ENCODE results near the gene TACSTD2.
"Not testable (repeated sequence)": the region's sequence is repeated elsewhere in the genome, so short reads cannot be mapped to it uniquely, and the experiment has no call there.

TACSTD2 gene

DNA sequence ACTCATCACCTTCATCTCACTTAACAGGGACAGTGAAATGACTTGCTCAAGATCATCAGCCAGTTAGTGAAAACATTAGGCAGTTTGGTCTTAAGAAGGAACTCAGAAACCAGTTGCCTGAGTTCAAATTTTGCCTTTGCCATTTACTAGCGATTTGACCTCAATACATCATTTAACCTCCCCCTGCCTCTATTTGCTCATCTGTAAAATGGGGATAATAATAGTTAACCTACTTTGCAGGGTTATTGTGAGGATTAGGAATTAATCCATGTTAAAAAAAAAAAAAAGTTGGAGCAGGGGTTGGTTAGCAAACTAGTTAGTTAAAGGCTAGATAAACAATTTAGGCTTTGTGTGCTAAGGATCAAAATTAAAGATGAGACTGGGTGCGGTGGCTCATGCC is 10.6 kb upstream of the TACSTD2 start:
- no peak for DNase-seq (ENCODE audit: low read depth)

DNA sequence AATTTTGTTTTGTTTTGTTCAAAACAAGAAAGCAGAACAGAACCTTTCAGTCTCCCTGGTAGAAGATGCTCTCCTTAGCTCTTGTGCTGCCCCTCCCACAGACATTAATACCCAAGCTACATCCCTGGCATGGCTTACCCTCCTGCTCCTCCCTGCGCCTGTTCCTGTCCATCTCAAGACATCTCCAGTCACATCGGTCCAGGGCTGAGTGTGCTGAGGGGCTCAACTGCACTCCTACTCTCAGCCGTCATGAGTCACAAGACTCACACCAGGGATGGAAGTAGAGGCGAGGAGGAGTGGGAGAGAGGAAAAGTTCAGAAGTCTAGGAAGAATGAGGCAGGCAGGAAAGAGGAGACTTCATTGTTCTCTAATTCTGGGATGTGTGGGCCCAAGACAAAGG is 9.2 kb upstream of the TACSTD2 start:
- no peak for DNase-seq (ENCODE audit: low read depth)

DNA sequence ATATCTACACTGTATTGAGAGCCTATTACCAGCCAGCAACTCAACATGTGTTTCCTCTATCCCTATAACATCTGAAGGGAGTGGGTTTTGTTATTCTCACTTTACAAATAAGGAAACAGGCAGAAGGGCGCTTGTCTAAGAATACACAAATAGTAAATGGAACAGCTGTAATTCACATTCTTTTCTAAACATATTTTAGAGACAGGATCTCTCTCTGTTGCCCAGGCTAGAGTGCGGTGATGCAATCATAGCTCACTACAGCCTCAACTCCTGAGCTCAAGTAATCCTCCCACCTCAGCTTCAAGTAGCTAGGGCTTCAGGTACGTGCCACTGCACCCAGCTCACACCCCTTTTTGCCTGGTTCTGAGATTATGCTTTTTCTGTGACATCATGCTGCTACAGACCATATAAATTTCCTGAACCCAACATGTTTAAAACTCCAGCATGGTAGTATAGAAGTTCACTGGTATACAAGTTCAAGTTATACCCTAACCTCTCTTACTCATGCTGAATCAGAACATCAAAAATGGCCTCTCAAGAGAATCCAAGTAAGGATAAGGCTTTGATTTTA is 8.6 kb upstream of the TACSTD2 start:
- DNase-seq (ENCODE audit: low read depth) = no peak

DNA sequence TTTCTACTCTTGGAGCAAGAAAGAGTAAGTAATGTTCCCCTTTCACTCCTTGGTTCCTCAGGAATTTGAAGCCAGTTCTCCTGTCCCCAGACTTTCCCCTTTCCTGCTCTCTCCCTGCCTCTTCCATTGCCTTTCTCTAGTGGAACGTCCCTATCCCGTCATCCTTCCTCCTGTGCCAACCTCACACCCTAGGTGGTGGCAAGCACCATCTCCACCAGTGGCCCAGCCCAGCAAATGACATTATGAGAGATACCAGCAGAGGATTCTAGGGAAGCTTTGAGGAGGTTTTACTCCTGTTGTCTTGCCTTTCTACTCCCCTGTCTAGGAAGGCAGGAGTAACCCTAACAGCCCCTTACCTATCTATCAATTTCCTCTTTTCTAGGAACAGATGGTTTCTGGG is 8.1 kb upstream of the TACSTD2 start:
- no peak for DNase-seq (ENCODE audit: low read depth)

DNA sequence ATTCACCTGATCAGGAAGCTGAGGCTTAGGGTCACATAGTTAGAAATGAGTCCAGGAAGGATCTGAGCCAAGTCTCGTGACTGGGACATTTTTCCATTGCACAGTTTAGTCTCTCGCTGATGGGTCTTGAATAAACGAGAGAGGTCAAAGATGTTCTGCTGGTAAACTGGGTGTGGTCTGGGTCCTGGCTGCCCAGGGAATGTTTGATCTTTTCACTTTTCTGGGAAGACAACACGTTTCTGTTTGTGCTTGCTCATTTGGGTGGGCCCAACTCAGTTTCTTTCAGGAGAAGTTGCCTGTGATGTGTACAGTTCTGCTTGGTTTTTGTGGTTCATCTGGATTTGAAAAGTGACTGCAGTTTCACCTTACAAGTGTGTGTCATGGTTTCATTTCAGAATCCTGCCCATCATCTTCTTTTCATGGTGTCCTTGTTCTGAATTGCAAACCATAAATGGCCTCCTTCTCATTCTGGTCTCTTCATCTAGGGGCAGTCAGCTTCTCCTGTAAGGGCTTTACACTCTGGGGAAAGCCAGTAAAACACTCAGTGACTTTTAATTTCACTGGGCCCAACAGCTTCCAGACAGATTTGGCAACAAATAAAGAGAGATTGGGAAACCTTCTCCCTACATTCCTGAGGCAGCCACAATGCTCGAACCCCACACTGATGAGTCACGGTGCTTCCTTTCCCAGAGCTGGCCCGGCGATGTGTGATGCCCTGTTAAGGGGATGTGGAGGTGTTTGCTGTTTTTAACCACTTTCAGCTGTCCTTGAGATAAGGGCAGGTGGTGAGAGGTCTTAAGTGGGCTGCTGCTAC is 7.2 kb upstream of the TACSTD2 start:
- DNase-seq (ENCODE audit: low read depth) = no peak

DNA sequence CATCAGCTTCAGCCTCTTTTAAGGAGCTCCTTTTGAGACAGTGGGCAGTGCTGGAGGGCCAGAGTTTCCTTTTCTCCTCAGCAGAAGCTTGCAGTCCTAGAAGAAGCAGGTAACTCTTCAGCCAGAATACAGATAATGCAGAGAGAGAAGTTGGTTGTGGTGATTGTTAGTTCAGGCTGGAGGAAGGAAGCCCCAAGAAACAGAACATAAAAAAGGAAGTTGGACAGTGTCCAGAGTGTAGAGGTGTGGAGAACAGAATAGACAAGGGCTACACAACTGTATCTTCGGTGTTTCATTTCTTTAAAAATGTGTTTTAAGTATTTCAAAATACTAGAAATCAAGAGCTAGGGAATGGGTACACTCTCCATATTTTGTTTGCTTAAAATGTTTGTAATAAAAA is 6.4 kb upstream of the TACSTD2 start:
- DNase-seq (ENCODE audit: low read depth) = no peak

DNA sequence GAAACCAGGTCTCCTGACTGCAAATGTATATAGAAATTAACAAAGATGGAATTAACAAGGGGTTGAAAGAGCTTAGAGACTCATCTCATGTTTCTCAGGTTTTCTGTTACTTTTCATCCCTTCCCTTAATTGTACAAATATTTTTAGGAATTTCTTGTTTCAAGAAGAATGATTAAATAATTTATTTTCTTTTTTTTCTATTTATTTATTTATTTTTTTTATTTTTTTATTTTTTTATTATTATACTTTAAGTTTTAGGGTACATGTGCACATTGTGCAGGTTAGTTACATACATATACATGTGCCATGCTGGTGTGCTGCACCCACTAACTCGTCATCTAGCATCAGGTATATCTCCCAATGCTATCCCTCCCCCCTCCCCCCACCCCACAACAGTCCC is 5.1 kb upstream of the TACSTD2 start:
- DNase-seq (ENCODE audit: low read depth) = not testable (repeated sequence)

DNA sequence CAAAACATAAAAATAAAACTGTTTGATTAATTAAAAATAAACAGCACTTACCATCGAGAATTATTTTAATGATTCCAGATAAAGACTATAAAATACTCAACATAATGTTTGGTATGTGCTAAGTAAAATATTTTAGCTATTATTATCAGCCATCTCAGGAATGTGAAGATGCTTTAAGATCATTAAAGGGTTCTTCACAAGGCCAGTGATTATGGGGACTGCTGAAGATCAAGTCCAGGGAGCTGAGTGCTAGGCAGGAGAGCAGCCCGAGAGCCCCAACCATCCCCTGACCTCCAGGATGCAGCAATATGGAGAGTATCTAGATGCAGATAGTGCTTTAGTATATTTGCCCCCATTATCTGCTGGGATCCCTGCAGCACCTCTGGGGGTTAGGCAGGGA is 4.6 kb upstream of the TACSTD2 start:
- no peak for DNase-seq (ENCODE audit: low read depth)

DNA sequence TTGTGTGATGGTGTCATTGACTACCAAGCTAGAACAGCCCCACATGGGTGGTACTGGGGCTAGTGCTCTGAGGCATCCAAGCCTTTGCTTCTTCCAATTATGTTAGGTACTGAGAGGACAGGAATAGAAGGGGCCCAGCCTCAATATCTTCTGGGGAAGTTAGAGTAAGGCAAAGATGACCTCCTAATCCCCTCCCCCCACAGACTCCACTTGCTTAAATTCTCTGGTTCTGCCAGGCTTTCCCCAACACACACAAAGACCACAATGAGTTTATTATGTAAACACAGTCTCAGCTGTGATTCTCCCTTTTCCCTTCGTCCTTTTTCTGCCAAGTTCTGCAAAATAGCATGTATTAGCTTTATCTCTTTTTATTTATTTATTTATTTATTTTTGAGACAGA is 3.1 kb upstream of the TACSTD2 start:
- no peak for DNase-seq (ENCODE audit: low read depth)

DNA sequence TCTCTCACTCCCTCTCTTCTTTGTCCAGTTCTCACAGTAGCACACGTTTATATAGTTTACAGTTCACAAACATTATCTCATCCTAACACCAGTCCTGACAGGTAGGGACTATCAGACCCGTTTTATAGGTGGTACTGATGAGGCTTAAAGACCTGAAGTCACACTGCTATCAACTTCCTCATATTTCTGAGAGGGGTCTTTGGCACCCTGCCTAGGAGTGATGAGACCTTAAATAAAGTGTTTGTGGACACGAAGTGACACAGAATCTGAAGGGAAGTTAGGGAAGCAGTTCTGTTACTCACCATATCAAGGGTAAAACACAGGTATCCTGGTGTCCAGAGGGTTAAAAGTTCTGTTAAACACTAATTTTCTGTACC is 590 bp upstream of the TACSTD2 start:
- no peak for DNase-seq (ENCODE audit: low read depth)

DNA sequence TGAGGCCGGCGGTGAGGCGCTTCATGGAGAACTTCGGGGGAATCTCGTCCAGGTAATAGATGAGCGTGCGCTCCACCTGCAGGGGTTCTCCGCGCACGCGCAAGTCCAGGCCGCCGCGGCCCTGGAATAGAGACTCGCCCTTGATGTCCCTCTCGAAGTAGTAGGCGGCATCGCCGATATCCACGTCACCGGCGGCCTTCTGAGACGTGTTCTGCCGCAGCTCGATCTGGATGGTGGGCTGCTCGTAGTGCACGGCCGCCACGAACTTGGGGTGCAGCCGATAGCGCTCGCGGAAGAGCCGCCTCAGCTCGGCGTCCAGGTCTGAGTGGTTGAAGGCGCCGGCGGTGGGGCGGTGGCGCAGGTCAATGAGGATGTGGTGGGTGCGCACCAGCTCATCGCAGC is 726 bp downstream of the TACSTD2 start:
- DNase-seq (ENCODE audit: low read depth) = no peak

DNA sequence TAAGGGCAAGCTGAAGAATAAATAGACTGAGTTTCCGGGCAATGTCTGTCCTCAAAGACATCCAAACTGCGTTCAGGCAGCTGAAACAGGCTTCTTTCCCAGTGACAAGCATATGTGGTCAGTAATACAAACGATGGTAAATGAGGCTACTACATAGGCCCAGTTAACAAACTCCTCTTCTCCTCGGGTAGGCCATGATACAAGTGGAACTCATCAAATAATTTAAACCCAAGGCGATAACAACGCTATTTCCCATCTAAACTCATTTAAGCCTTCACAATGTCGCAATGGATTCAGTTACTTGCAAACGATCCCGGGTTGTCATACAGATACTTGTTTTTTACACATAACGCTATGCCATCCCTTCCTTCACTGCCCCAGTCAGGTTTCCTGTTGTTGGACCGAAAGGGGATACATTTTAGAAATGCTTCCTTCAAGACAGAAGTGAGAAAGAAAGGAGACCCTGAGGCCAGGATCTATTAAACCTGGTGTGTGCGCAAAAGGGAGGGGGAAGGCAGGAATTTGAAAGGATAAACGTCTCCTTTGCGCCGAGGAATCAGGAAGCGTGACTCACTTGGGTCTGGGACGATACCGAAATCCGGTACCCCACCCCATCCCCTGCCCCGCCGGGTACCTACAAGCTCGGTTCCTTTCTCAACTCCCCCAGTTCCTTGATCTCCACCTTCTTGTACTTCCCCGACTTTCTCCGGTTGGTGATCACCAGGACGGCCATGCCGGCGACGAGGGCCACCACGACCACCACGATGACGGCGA is 1.3 kb downstream of the TACSTD2 start:
- DNase-seq (ENCODE audit: low read depth) = no peak

DNA sequence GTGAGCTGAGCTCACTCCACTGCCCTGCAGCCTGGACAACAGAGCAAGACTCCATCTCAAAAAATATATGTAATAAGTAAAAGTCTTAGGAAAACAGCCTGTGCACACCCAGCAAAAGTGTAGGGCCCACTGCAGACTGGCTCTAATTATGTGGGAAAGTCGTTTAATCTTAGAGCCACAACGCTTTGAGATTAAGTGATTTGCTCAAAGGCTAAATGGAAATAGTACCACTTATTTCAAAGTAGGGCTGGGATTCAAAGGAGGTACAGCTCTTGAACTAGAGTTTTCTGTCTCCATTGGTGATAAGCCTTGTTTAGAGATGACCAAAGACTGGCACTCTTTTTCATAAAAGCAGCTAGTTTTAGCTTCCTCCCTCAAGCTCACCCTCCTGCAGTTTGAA is 2.2 kb downstream of the TACSTD2 start:
- no peak for DNase-seq (ENCODE audit: low read depth)

DNA sequence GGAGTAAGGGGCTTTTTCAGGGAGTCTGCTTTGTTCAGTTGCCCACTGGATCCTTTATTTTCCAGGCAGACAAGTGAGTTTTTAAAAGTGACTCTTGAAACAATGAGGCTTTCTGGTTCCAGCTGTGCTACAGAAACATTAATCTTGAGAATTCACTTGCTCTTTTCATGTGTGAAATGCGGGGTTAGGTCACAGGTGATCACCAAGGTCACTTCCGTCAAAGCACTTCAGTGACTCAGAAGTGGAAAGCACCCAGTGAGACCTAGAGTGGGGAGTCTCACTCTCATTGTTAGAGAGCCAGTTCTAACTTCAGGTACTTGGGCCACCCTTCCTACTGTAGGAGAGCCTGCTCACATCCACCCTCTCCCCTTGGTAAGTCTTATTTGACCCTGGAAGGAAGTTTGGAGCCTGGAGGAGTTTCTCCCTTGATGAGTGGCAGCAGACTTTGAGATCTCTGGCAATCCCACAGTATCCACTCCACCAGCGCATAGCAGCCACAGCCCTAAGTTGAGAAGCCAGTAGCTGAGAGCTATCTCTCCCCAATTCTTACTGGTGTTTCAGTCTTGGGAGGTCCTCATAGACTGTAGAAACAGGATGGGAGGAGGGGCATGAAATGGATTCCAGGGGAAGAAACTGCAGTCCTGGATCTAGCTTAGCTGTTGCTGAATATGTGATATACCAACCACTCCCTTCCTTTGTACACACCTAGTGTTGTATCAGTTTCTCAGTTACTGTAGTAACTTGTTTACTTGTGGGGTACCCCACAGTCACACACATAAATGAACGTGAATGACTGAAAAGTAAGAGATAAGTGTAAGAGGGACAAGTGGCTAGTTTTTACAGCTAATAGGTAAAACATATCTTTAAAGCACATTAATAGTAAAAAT is 3.1 kb downstream of the TACSTD2 start:
- peak; percentile 22 for DNase-seq (ENCODE audit: low read depth)

DNA sequence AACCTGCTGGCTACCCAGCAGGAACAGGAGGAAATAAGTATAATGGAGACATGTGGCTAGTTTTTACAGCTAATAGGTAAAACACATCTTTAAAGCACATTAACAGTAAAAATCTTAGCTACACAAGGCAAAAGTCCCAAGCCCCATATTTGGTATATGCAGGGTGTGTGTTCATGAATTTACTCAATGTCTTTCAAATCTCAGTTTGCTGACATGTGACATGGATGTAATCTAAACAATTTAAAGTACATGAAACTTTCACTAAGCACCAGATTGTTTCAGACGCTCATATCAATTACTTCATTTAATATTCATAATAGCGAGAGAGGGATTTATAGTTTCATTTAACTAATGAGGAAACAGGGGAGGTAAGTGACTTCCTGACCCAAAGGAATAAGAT is 3.9 kb downstream of the TACSTD2 start:
- no peak for DNase-seq (ENCODE audit: low read depth)

DNA sequence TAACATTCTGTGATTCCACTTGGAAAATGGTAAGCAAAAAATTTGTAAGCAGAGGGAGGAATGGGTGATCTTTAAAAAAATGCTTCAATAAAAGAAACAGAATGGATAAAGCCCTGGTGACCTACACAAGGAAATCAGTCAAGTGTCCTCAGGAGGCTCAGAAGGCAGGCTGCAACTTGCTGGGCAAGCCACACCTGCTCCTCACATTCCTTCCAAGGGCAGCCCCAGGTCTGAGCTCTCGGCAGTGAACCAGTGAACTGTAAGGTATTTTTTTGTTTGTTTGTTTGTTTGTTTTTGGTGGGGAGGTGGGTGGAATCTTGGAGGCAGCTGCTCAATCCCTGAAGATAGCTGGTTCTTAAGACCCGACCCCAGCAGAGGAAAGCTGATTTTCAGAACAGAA is 4.4 kb downstream of the TACSTD2 start:
- no peak for DNase-seq (ENCODE audit: low read depth)

DNA sequence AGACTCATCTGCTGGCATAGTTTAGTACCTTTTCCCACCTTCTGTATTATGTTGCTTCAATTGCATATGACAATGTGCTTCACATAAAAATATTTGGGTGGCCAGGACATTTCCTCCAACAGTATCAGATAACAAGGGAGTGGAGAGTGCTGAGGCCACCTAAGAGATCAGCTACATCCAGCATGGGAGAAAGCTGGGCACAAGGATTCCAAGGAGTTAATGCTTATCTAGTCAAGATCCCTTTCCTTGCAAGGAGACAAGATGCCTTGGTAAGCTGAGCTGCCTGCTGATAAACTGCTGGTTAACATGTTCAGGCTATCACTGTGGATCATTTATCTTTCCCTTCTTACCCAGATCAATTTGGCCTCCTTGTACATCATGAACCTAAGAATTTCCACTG is 5.4 kb downstream of the TACSTD2 start:
- DNase-seq (ENCODE audit: low read depth) = no peak

DNA sequence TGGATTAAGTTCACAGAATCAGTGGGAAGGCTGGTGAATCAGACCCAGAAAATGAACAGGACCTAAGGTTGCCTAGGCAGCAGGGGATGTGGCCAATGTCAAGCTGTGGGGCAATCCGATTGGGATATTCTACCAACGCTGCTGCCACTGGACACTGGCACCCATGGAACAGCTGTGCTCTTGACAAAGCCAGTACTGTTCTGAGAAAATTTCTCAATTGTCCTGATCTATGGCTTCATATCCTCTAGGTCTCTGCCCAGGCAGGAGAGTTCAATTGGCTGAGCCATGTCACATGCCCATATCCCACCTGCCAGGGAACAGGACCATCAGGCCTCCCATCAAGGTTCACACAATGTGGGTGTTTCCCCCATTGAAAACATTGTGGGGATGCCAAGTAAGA is 6.2 kb downstream of the TACSTD2 start:
- DNase-seq (ENCODE audit: low read depth) = no peak

DNA sequence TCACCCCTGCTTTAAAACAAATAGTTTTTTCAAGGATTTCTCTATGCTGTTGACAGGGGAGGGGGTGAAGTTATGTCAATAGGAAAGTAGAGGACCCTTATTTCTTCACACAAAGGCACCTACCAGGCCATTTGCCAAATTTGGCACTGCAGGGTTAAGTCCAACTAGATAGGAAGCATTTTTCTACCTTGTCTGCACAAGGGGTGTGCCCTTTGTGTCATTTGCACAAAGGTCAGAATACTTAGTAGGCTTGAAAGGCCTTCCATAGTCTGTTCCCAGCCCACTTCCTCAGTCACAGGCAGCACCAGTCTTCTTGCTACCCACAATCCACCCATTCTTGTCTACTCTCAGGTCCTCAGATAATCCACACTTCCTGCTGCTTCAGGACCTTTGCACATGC is 7.0 kb downstream of the TACSTD2 start:
- no peak for DNase-seq (ENCODE audit: low read depth)

DNA sequence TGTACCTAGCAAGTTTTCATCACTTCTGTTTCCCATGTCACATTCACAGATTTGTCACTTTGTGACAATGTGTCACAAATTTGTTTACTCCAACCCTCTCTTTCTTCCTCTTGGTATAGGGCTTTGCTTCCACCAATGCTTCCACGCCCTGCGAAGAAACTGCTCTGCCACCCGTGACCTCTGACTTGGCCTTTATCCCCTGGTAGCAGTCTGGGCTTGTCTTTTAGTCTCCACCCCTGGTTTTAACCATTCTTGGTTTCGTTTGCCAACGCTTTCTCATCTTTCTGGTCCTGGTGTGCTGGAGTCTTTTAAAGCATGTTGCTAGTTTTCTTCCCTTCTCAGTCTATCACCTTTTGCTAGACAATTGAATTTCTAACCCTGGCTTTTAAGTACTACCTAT is 8.1 kb downstream of the TACSTD2 start:
- DNase-seq (ENCODE audit: low read depth) = no peak

DNA sequence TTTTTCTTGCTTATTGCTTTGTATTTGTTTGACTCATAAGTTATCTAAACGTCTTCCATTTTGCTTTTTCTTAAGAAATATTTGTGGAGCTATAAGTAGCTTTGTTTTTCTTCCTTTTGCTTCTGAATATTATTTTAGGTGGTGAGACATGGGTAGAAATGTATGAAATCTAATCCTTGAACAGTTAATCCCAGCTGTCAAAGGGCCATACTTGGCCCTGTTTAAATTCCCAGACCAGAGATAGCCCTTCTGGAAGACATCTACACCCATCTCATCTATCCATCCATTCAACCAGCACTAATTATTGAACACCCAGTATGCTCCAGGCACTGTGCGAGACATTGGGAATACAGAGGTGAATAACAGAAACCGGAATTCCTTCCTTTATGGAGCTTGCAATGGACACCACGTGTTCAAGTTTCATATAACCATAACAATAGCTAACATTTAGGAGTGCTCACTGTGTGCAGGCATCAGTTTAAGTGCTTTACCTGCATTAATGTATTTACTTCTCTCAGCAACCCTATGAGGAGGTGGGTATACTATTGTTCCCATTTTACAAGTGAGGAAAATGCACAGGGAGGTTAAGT is 8.7 kb downstream of the TACSTD2 start:
- no peak for DNase-seq (ENCODE audit: low read depth)

DNA sequence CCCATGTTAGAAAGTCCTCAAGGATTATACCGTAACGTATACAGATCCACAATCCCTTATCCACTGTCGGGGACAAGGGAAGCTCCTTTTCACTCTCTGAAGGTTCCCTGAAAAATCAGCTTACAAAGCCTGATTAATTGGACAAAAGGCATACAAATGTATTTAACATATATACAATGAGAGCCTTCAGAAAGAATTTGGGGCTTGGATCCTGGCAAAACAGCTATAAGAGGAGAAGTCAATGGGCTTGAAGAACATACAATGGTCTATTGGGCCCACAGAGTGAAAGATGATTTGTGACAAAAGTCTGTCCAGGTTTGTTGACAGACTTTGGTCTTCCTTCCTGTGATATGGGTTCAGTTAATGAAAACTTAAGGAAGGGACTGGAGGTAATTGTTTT is 10.7 kb downstream of the TACSTD2 start:
- DNase-seq (ENCODE audit: low read depth) = no peak
